Stimulated activated CD4-positive, alpha-beta T cell treated with anti-CD3 and anti-CD28 coated beads, Interleukin-1b, Interleukin-23, amount 100 ng/mL, for 48 hours (primary cell): ENCODE measurements around the gene DNAJC17.

Experiments
- DNase-seq: peaks from one replicate; pipeline ENCODE4 v3.0.0-alpha.2; 2020

The DNAJC17 gene

DNA sequence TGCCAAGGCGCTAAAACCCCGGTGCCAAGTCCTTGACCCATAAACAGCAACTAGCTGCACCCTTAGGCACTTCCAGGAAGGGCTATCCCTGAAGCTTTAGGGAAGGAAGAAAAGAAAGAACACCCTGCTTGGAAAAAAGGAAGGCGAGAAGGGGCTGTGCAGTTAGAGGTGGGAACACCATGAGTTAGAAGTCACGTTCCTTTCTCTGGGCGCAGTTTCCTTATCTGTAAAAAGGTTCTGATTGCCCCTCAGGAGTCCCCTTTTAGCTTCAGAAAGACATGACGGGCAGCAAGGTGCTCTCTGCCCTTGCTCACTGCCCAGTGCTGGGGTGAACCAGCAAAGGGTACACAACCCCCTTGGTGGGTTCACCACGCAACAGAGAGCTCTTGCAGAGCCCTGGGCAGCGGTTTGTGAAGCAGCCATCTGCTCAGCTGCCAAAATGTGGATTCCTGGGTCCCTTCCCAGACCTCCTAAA, 42.6 kb downstream of the DNAJC17 start:
- no peak for DNase-seq

DNA sequence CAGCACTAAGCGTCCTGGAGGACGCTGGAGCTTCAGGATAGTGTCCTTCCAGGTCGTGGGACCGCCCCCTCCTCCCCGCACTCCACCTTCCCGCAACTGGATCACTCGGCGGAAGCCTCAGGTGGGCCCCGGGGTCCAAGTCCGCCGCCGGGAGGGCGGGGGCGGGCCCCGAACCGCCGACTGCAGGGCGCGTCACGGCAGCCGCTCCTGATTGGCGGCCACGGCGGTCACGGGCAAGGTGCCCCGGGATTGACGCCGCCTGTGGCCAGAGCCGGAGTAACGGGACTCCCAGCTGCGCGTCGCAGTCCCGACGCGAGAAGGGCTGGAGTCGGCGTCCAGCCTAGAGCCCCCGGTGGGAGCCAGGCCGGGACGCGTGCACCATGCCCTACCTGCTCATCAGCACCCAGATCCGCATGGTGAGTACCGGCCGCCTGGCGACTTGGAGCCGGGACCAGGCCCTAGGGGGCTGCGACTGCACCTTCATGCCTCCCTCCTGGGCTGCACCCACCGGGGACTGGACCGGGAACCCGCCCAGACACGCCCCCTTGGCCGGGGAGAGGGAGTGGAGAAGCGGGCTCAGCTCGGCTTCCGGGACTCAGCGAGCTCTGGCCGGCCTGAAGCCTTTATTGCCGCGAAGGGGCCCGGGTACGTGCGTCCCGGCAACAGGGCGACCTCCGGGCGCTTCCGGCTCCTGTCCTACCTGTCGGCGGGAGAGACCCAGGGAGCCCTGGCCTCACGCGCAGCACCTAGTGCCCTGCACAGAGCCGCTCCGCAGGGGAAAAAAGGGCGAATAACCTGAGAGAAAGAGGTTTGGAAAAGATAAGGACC, 43.3 kb downstream of the DNAJC17 start, which contains the start of gene GCHFR:
TSS of gene GCHFR (plus strand) at position 268 of the 828 bp plus-strand sequence. CDS start at position 381, 113 bp downstream.
- peak; percentile 69 for DNase-seq

- DNase-seq: peak; percentile 47
Measured at GRCh38 chr15:40762919-40763800, 44.1 kb downstream of the DNAJC17 start.

- DNase-seq: no peak
Measured at GRCh38 chr15:40759961-40760360, 47.3 kb downstream of the DNAJC17 start.

DNA sequence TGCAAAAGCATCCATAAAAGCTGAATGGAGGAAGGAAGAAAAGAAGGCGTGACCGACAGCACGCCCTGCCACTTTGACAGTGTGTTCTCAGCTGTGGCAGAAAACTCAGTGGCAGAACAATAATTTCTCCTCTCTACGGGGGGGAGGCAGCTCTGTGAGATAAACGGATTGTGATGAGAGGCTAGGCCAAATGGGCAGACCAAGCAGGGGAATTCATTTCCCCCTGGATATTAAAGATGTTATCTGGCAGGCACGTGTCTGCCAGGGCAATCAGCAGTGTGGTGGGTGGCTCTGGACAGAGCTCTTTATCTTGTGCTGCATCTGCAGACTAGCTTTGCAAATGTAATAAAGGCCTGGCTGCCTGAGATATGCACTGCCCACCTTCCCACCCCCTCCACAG, 50.3 kb downstream of the DNAJC17 start:
- no peak for DNase-seq

GRCh38 chr15:40755812-40756208, 51.5 kb downstream of the DNAJC17 start:
- no peak for DNase-seq

- peak; percentile 93 for DNase-seq
Measured at GRCh38 chr15:40754883-40755811, 52.1 kb downstream of the DNAJC17 start, which contains the start of gene RMDN3. RMDN3 (minus strand) TSS chr15:40755254; CDS start chr15:40754783, 471 bp downstream.

- no peak for DNase-seq
Measured at GRCh38 chr15:40754574-40754882, 52.7 kb downstream of the DNAJC17 start.

- no peak for DNase-seq
Measured at GRCh38 chr15:40751745-40752144, 55.5 kb downstream of the DNAJC17 start.

DNA sequence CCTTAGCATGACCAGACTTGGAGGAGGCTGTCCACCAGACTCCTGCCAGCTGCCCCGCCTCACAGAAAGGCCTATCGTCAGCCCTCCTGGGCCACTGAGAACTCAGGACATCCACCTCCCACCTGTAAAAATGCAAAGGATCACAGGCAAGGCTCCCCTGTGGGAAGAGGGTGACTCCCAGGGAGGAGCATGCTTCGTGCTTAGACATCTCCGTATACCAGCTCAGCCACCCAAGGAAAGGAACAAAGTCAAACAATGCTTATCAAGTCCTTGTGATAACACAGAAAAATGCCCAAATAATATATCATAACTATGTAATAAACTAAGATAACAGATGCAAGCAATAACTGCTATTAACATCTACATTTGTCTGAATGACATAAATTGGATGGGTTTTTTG, 56.4 kb downstream of the DNAJC17 start:
- no peak for DNase-seq

GRCh38 chr15:40749151-40749630, 58.1 kb downstream of the DNAJC17 start:
- DNase-seq: no peak

- no peak for DNase-seq
Measured at GRCh38 chr15:40747685-40748631, 59.3 kb downstream of the DNAJC17 start.

- no peak for DNase-seq
Measured at GRCh38 chr15:40746916-40747418, 60.3 kb downstream of the DNAJC17 start.

- no peak for DNase-seq
Measured at GRCh38 chr15:40744815-40745152, 62.5 kb downstream of the DNAJC17 start.

GRCh38 chr15:40743921-40744814, 63.1 kb downstream of the DNAJC17 start:
- peak; percentile 72 for DNase-seq

DNA sequence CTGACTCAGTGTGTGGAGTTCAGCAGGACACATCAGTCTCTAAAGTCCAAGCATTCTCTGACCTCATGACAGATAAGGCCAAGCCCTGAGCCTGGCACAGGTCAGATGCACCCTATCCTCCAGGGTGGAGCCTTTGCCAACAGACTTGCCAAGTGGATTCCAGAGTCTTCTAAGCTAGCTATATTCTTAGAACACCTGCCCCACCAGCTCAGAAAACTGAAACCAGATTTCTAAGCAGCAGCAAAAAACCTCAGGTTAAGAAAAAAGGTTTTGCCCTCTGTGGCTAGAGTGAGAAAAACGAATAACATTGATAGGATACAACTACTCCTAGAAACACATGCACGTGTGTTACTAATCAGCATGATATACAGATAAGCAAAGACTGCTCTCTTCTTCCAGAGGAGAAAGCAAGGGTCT, 63.8 kb downstream of the DNAJC17 start:
- DNase-seq: no peak

GRCh38 chr15:40739854-40740253, 67.4 kb downstream of the DNAJC17 start:
- DNase-seq: no peak

GRCh38 chr15:40739047-40739446, 68.2 kb downstream of the DNAJC17 start:
- no peak for DNase-seq

DNA sequence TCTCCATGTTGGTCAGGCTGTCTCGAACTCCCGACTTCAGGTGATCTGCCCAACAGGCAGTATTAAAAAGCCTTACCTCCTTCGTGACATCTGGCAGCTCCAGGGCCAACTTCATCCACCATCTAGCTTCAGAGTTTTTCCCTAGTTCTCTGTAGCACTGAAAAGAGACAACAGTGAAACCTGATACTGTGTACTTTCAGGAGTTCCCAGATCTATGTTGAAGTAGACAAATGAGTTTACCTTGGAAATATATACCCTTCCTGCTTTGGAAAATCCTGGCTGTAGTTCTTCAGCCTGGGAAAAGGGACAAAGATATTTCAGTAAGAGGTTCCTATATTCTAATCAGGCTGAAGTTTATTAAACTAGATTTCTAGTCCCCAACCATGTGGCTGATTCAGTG, 70.2 kb downstream of the DNAJC17 start:
- DNase-seq: no peak

DNA sequence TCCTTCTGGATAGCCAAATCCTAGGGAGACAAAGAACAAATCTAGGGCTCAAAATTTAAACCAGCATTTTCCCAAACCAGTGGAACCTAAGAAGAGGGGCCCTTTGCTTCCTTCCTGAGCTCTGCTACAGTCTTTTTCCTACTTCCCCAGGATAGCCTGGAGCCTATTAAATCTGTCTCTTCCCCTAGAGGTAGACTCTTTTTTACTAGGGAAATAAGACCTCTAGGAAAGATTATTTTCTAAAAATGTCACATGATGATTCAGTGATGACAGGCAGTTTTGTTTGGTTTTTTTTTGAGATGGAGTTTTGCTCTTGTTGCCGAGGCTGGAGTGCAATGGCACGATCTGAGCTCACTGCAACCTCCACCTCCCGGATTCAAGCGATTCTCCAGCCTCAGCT, 70.7 kb downstream of the DNAJC17 start:
- DNase-seq: no peak
